T-helper 9 cell (primary cell): Measurements from ENCODE around the gene ZDHHC14.
"Not testable (repeated sequence)": the region's sequence is repeated elsewhere in the genome, so short reads cannot be mapped to it uniquely, and the experiment has no call there.

Experiments
- DNase-seq: peaks from one replicate; pipeline ENCODE4 v3.0.0-alpha.2; 2020
- total RNA-seq, 2 donors: gene quantifications; one replicate each; lab custom pipeline; 2026; lab: John Stamatoyannopoulos, UW

Gene ZDHHC14
- total RNA-seq: 7.2 to 7.8 reads per million in 2 donors

GRCh38 chr6:157380779-157381561 is at the start of gene ZDHHC14:
Gene ZDHHC14, plus strand, starts transcription at chr6:157381190.
- peak; percentile 83 for DNase-seq

DNA sequence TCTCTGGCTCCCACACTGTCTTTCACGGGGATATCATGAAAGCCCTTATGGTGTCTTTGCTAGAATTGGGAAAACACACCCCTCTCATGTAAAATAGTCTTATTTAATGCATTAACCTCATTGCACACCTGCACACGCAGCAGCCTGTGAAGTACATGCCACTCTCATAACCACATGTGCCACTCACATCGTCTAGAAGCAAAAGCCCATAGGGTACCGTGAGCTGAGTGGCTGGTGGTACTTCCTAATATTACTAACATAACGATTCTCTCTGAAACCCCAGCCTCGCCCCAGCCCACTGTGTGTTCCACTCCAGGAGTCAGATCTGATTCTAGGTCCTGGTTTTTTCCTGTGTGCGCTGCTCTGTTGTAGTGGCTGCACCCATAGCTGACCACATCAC is 48.2 kb upstream of the ZDHHC14 start:
- DNase-seq: no peak

DNA sequence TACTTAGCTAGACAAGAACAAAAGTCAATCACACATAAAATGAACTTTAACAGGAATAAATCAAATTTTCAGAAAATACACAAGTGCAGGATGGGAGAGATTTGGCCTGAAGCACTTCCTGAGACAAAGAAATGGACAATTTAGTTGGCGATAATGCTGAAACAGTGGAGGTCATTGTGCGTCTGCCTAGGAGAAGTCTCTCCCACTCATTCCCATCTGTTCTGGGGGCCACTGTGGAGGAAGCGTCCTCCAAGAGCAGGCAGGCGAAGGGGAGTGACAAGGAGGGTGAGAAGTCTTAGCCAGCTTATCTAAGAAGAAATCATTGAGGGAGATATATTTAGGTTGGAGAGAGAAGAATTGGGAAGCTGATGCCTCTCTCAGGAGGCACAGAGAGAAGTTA is 47.5 kb upstream of the ZDHHC14 start:
- DNase-seq: no peak

GRCh38 chr6:157333956-157334355 is 47.0 kb upstream of the ZDHHC14 start:
- DNase-seq: no peak

DNA sequence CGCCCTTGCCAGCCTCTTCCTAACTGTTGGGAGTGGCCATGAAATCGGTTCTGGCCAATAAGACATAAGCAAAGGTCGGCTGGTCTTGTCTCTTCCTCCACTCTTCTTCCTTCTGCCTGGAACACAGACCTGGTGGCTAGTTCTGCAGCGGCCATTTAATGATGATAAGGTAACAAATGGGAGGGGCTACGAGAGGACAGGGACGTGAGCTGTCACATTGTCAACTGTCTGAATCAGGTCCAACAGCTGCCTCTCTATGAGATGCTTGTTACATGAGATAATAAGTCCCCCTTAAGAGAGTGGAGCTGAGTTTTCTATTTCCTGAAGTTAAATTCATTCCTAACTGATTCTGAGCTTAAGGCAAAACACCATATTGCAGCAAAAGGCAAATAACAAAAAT is 45.2 kb upstream of the ZDHHC14 start:
- no peak for DNase-seq

- not testable (repeated sequence) for DNase-seq
These were observed 43.7 kb upstream of the ZDHHC14 start for GRCh38 chr6:157337276-157337675.

DNA sequence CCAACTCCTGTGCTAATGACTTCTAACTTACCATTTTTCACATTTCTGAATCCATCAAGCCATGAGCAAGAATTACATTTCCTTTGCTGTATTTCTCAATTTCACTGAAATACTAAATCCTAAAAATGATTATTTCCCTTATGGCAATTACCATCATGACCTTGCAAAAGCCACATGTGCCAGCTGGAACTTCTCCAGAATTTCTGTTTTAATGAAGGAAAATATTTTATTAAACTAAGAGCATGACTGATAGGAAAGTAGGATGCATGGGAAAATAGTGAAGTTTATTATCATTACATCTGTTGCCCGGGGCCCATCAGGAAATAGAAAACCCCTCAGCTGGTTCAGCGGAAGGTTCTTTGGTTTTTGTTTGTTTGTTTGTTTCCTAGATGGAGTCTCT is 43.2 kb upstream of the ZDHHC14 start:
- no peak for DNase-seq

- no peak for DNase-seq
These were observed 41.6 kb upstream of the ZDHHC14 start for GRCh38 chr6:157339432-157339831.

DNA sequence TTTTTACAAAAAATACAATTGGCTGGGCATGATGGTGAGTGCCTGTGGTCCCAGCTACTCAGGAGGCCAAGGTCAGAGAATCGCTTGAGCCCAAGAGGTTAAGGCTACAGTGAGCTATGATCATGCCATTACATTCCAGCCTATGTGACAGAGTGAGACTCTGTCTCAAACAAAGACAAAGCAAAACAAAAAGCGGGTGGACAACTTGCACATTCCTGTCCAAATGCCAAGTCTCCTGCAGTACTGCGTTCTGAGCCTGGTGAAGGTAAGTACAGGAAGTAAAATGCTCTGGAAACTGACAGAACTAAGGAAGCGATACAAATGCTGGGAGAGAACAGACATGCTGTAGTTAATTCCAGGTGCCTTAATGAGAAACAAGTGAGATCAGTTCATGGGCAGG is 37.3 kb upstream of the ZDHHC14 start:
- no peak for DNase-seq

- DNase-seq: no peak
These were observed 34.6 kb upstream of the ZDHHC14 start for GRCh38 chr6:157346373-157346772.

GRCh38 chr6:157358287-157358686 is 22.7 kb upstream of the ZDHHC14 start:
- DNase-seq: no peak

DNA sequence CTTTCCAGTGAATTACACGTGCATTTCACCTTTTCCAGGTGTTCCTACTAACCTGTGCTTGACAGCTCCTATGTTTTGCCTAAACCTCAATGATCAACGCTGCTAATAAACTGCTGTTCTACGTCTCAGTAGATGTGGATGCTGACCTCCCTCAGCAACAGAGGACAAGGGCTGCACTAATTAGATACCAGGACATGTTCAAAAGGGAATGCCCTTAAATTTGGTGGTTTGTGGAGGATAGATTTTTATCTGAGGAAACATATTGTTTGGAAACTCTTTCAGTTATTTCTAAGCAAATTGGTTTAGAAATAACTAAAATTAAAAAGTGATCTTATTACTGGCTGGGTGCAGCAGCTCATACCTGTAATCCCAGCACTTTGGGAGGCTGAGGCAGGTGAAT is 19.1 kb upstream of the ZDHHC14 start:
- DNase-seq: no peak

DNA sequence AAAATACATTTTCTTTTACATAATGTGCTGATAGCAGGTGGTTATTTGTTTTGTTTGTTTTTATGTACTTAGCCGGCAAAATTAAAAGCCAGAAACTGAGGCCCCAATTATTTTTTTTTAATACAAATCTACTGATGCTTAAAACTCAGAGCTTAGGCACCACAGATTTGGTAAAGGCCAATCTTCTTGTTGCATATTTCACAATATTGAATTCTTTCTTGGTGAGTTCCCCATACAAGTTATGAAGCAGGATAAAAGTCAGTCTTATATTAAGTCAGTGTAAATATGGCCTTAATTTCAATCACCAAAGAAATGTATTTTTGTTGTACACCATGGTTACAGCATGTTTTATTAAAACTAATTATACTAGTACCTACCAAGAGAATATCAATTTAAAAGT is 16.3 kb upstream of the ZDHHC14 start:
- DNase-seq: no peak

DNA sequence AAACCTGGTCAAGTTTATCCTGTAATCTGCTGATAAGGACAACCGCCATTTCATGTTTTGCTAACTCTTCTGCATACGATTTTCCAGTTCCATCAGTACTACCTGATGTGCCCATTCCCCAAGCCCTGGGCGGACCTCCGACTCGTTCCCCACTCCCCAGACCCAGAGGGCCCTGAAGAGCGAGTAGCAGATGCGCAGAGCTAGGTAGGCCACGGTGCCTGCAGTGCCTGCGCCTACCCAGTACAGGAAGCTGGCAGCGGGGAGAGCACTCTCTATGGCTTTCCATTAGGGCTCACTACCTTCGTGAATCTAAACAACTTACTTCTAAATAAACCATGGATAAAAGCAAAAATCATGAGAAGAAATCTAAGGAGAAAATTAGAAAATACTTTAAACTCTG is 14.3 kb upstream of the ZDHHC14 start:
- no peak for DNase-seq

DNA sequence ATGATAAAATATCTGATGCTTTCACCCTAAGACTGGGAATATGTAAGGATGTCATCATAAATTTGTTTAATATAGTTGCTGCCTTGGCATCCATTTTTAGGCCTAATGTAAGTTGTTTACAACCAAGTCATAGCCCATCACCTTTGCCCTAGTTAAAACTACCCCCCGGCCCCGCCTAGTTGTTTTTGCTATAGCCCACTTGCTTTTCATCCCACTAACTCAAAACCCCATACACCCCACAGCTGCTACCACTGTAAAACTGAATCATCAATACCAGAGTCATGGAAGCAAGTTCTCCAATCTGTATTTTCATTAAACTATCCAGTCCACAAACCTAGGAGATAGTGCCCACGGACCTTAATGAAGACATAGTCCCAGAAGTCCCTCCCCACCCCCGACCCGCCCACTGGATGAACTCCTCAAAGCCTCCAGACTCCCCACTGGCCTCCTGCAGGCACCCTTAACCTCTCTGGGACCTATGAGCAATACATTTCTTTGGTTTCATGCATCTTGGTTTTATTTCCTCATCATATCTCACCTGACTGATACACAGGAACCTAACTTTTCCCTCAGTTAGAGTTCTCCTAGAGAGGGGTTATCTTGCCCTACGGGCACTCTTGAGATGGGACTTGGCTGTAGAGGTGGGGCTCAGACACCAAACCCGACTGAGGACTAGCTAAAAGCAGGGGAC is 12.5 kb upstream of the ZDHHC14 start:
- DNase-seq: no peak

GRCh38 chr6:157370755-157371154 is 10.2 kb upstream of the ZDHHC14 start:
- DNase-seq: no peak

DNA sequence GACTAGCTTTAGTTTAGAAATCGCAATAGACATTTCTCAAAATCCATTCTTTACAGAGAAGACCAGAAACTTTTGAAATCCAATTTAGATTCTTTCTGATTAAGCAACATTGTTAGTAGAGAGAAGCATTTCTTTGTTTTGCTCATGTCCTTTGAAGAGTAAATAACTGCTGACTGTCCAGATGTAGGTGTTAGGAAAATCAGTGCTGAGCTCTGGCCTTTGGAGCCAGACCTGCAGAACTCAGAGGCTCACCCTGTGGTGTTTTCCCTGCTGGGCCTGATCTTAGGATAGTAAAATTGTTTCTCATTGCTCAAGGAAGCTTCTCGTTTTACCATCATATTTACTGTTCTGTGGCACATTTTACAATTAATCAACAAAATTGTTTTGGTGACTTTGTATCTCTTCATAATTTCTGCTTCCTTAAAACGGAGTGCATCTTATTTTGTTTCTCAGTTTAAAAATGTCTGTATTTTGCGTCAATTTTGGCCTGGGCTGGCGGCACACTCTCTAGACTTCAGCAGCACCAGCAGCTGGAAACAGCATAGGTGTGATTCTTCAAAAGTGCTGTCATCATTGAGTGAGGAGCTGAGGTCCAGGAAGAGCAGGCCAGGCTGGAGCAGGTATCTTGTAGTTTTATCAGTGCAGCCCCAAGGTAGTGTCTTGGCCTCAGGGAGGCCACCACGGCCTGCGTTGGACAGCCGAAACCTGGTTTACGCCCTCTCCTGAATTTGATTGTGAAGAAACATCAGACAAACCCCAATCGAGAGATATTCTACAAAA is 8.3 kb upstream of the ZDHHC14 start:
- DNase-seq: no peak

GRCh38 chr6:157374889-157375443 is 6.0 kb upstream of the ZDHHC14 start:
- no peak for DNase-seq

- no peak for DNase-seq
These were observed 4.7 kb upstream of the ZDHHC14 start for GRCh38 chr6:157376241-157376640.

- DNase-seq: no peak
These were observed 4.2 kb upstream of the ZDHHC14 start for GRCh38 chr6:157376706-157377230.

DNA sequence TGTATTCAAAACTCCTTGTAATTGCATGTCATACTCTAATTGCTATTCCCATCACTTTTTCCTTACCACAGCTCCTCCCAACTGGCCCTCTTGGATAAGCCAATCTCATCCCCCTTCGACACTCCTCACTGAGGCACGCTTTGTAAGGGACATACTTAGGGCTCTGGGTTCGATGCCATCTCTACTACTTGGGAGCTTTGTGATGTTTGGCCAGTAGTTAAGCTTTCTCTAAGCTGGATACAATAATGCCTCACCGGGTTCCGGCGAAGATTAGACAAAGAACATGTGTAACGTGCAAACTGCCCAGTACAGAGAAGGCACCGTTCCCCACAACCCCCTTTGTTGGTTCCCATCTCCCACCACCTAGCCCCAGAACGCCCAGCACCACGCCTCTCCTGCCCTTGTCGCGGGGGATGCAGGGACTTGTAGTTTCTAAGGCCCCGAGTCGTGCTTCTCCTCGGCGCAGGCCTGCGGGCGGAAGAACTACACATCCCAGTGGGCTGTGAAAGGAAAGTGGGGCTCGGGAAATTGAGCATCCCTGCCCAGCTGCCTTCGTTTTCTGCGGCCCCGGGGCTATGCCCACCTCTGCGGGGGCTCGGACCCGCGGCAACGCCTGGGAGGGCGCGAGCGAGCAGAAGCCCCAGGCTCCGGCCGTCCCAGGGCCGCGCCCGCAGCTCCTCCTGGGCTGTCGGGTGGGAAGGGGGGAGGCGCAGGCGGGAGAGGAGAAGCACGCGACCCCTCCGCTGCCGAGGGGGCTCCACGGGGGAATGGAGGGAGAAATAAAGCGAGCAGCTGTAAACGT is 1.1 kb upstream of the ZDHHC14 start:
- DNase-seq: peak; percentile 83

DNA sequence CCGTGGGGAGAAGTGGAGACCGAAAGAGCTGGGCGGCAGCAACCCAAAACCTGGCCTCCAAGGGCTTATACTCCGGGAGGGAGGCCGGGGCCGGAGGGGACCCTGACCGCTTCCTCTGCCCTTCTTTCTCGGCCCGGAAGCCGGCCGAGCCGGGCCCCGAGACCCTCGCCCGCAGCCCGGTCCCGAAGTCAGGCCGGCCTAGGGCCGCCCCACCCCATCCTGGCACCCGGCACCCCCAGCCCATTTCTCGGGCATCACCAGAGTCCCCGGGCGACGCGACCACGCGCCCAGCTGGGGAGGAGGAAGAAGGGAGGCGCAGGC is 572 bp upstream of the ZDHHC14 start:
- no peak for DNase-seq
